ENCODE measurements around the gene DVL1.
"Not testable (repeated sequence)": the region's sequence is repeated elsewhere in the genome, so short reads cannot be mapped to it uniquely, and the experiment has no call there.

DVL1 gene

GRCh38 chr1:1349256-1350012, at the start of gene DVL1:
DVL1 (minus strand) TSS chr1:1349418; CDS start chr1:1349065, 353 bp downstream.
- peak; percentile 56 for DNase-seq

- no peak for DNase-seq
These were observed 49.5 kb upstream of the DVL1 start for GRCh38 chr1:1398677-1399186.

- no peak for DNase-seq
These were observed 48.8 kb upstream of the DVL1 start for GRCh38 chr1:1397839-1398523.

GRCh38 chr1:1395166-1395565, 45.9 kb upstream of the DVL1 start:
- no peak for DNase-seq

- DNase-seq: no peak
These were observed 44.9 kb upstream of the DVL1 start for GRCh38 chr1:1394116-1394515.

- no peak for DNase-seq
These were observed 44.2 kb upstream of the DVL1 start for GRCh38 chr1:1393428-1393827.

- DNase-seq: no peak
These were observed 43.8 kb upstream of the DVL1 start for GRCh38 chr1:1393014-1393413.

GRCh38 chr1:1391225-1391624, 42.0 kb upstream of the DVL1 start:
- DNase-seq: no peak

GRCh38 chr1:1390675-1391074, 41.5 kb upstream of the DVL1 start:
- no peak for DNase-seq

- DNase-seq: no peak
These were observed 38.9 kb upstream of the DVL1 start for GRCh38 chr1:1388078-1388472.

GRCh38 chr1:1387098-1388077, 38.2 kb upstream of the DVL1 start:
- DNase-seq: no peak

- DNase-seq: no peak
These were observed 36.7 kb upstream of the DVL1 start for GRCh38 chr1:1385931-1386330.

GRCh38 chr1:1385339-1385738, 36.1 kb upstream of the DVL1 start:
- DNase-seq: not testable (repeated sequence)

- DNase-seq: no peak
These were observed 32.1 kb upstream of the DVL1 start for GRCh38 chr1:1381294-1381693.

- no peak for DNase-seq
These were observed 31.6 kb upstream of the DVL1 start for GRCh38 chr1:1380860-1381259.

GRCh38 chr1:1377540-1378205, 28.5 kb upstream of the DVL1 start:
- no peak for DNase-seq

- no peak for DNase-seq
These were observed 27.5 kb upstream of the DVL1 start for GRCh38 chr1:1376551-1377226.

- DNase-seq: peak; percentile 97
These were observed 25.9 kb upstream of the DVL1 start, which contains the start of gene AURKAIP1 for GRCh38 chr1:1374929-1375662. AURKAIP1 (minus strand) TSS chr1:1375207; CDS start chr1:1374756, 451 bp downstream.

GRCh38 chr1:1374589-1374928, 25.3 kb upstream of the DVL1 start:
- no peak for DNase-seq

GRCh38 chr1:1373815-1374588, 24.8 kb upstream of the DVL1 start:
- no peak for DNase-seq

All from NK-92 treated with Interleukin-12 subunit alpha and Interleukin-12 subunit beta, amount 100 ng/mL, for 24 hours (cell line).